K562 (cell line): Measurements from ENCODE around the gene MIX23. TPM values are rescaled to one million over a fixed set of nuclear protein-coding genes. Genes with fewer than 3 reads are reported as not detected.

Experiments
- ATAC-seq: fragments of 200-7000 bp; cut with Tn5 transposase; 3 replicates; pipeline ENCODE4 v1.9.1; 2020; ENCODE audit warnings: moderate library complexity
- BruUV-seq: library from RNA; stranded (reverse); fragments of 400-500 nt; replicated peaks from 2 replicates; lab custom pipeline; 2021; lab: Mats Ljungman, UMichigan
- CTCF ChIA-PET: fragments of 300-600 bp; formaldehyde crosslinking; extraction: SDS; loops from one replicate; lab custom pipeline; 2021; ENCODE audit warnings: low intra/inter-chr PET ratio; lab: Yijun Ruan, JAX
- POLR2A ChIA-PET: fragments of 300-600, 350-650 bp; sonication (Branson Sonifier 250); formaldehyde crosslinking; extraction: SDS; loops from one replicate; lab custom pipeline; 2021; ENCODE audit warnings: antibody characterized with exemption, inconsistent platforms; lab: Yijun Ruan, JAX
- DNase-seq, 4 experiments: peaks; one replicate each; pipeline versions ENCODE4 v3.0.0 to v3.0.0-alpha.2; 2011 to 2018; ENCODE audit warnings: low spot score in 3 of 4, mixed read lengths in 3 of 4; ENCODE audit errors: extremely low read depth in 1 of 4
- FAIRE-seq: peaks from 2 replicates; lab custom pipeline; 2011; peaks lifted over from hg19 to GRCh38; lab: Jason Lieb, UNC
- H2AFZ ChIP-seq: 2 replicates; pipeline ENCODE4 v1.6.0; 2011; ENCODE audit warnings: low read depth, low read length, control low read depth, inconsistent platforms
- H3K27ac ChIP-seq: fragments of 200-600 bp; 3 replicates; pipeline ENCODE4 v1.8.0; 2011; ENCODE audit warnings: low read depth, mild to moderate bottlenecking, control low read depth, inconsistent platforms, low read length, moderate library complexity, mixed read lengths; ENCODE audit errors: extremely low read depth
- H3K27me3 ChIP-seq, 2 experiments: fragments of 300-600 bp in 1 of 2; 2 replicates in 1 of 2; 3 replicates in 1 of 2; pipeline versions ENCODE4 v1.6.0 to v1.8.0; 2011; ENCODE audit warnings: inconsistent platforms in 2 of 2, low read length in 2 of 2, mild to moderate bottlenecking in 1 of 2, mixed read lengths in 1 of 2, moderate library complexity in 1 of 2; ENCODE audit not compliant: control insufficient read depth in 2 of 2, insufficient read depth in 2 of 2
- H3K36me3 ChIP-seq: fragments of 300-600 bp; 3 replicates; pipeline ENCODE4 v1.8.0; 2011; ENCODE audit warnings: mild to moderate bottlenecking, low read length, inconsistent platforms; ENCODE audit not compliant: control insufficient read depth, insufficient read depth
- H3K4me1 ChIP-seq, 2 experiments: fragments of 200-600 bp in 1 of 2; replicated peaks in 1 of 2; 2 replicates in 1 of 2; 3 replicates in 1 of 2; pipeline versions ENCODE4 v1.5.1 to v1.8.0; 2011; ENCODE audit warnings: inconsistent platforms in 2 of 2, low read length in 2 of 2, mild to moderate bottlenecking in 1 of 2, mixed read lengths in 1 of 2, moderate library complexity in 1 of 2; ENCODE audit not compliant: control insufficient read depth in 2 of 2, insufficient read depth in 2 of 2
- H3K4me2 ChIP-seq: 2 replicates; pipeline ENCODE4 v1.6.1; 2011; ENCODE audit warnings: low read length, control low read depth, inconsistent platforms, mixed read lengths; ENCODE audit not compliant: insufficient read depth
- H3K4me3 ChIP-seq: fragments of 200-600 bp; sonication (generic), shearing (Covaris generic); 2 replicates; pipeline ENCODE4 v1.5.1; 2016; ENCODE audit warnings: control low read depth, inconsistent platforms
- H3K79me2 ChIP-seq: fragments of 200-600 bp; 3 replicates; pipeline ENCODE4 v1.8.0; 2011; ENCODE audit warnings: low read length, inconsistent platforms; ENCODE audit not compliant: control insufficient read depth, insufficient read depth
- H3K9ac ChIP-seq, 2 experiments: 2 replicates each; pipeline versions ENCODE4 v1.6.0 to v1.6.1; 2011; ENCODE audit warnings: low read depth in 2 of 2, low read length in 2 of 2, control low read depth in 1 of 2, inconsistent platforms in 1 of 2, mild to moderate bottlenecking in 1 of 2, mixed read lengths in 1 of 2; ENCODE audit not compliant: insufficient read depth in 1 of 2
- H3K9me1 ChIP-seq: one replicate; pipeline ENCODE4 v1.6.0; 2011; ENCODE audit warnings: inconsistent platforms, mild to moderate bottlenecking, low read length, moderate library complexity; ENCODE audit not compliant: control insufficient read depth, insufficient read depth
- H3K9me3 ChIP-seq: replicated peaks from 2 replicates; pipeline ENCODE4 v1.5.1; 2011; ENCODE audit warnings: low read depth, low read length, inconsistent platforms; ENCODE audit not compliant: control insufficient read depth, insufficient read depth
- H4K20me1 ChIP-seq: replicated peaks from 2 replicates; pipeline ENCODE4 v1.6.1; 2011; ENCODE audit warnings: low read length, inconsistent platforms, mixed read lengths; ENCODE audit not compliant: control insufficient read depth, insufficient read depth
- ATF3 ChIP-seq, 2 experiments: fragments of 450-650 bp in 1 of 2; sonication (generic) in 1 of 2; formaldehyde crosslinking in 1 of 2; IDR thresholded peaks in 1 of 2; conservative IDR thresholded peaks in 1 of 2; 2 replicates each; pipeline versions ENCODE4 v1.6.1 to v1.8.1; 2016 to 2023; ENCODE audit warnings: mild to moderate bottlenecking in 2 of 2, moderate library complexity in 2 of 2, inconsistent platforms in 1 of 2, missing genetic modification reagents in 1 of 2
- CEBPZ ChIP-seq: fragments of 150-350 bp; IDR thresholded peaks from 2 replicates; pipeline ENCODE4 v1.6.1; 2014; ENCODE audit warnings: low read depth, mild to moderate bottlenecking, low read length, borderline replicate concordance
- COPS2 ChIP-seq: fragments of 450-650 bp; conservative IDR thresholded peaks from 2 replicates; pipeline ENCODE4 v1.6.1; 2016; ENCODE audit warnings: mild to moderate bottlenecking, moderate library complexity
- JUND ChIP-seq, 2 experiments: IDR thresholded peaks; 2 replicates in 1 of 2; 3 replicates in 1 of 2; pipeline ENCODE4 v1.6.1; 2011; ENCODE audit warnings: borderline replicate concordance in 2 of 2, low read depth in 2 of 2, low read length in 2 of 2, improper control_type of control experiment in 1 of 2, missing biosample characterization in 1 of 2, missing genetic modification characterization in 1 of 2, missing genetic modification reagents in 1 of 2
- PBX2 ChIP-seq, 2 experiments: IDR thresholded peaks in 1 of 2; conservative IDR thresholded peaks in 1 of 2; 2 replicates each; pipeline ENCODE4 v1.6.1; 2016; ENCODE audit warnings: low read depth in 2 of 2, mild to moderate bottlenecking in 1 of 2, missing compliant biosample characterization in 1 of 2, missing genetic modification characterization in 1 of 2, moderate library complexity in 1 of 2
- POLR3A ChIP-seq: IDR thresholded peaks from 2 replicates; pipeline ENCODE4 v1.6.1; 2011; ENCODE audit warnings: borderline replicate concordance, mild to moderate bottlenecking, moderate library complexity; ENCODE audit not compliant: insufficient read length, insufficient read depth; ENCODE audit errors: extremely low read depth
- SUPT5H ChIP-seq: fragments of 450-650 bp; IDR thresholded peaks from 2 replicates; pipeline ENCODE4 v1.6.1; 2016
- ZNF324 ChIP-seq: fragments of 250-450 bp; sonication (Bioruptor Pico); IDR thresholded peaks from 2 replicates; pipeline ENCODE4 v1.4.0; 2020; ENCODE audit warnings: mild to moderate bottlenecking
- whole genome bisulfite sequencing: fragments of 100-300 bp; shearing (Covaris generic); methylation state at CpG from one replicate; pipeline ENCODE4 v1.1.6; 2016; ENCODE audit warnings: low coverage, mixed read lengths; ENCODE audit not compliant: insufficient coverage; ENCODE audit errors: missing lambda C conversion rate; 5-methylcytosine and 5-hydroxymethylcytosine counted together
- in situ Hi-C: fragments of 300-500 bp; cut with MboI; formaldehyde crosslinking; loops from 4 replicates; pipeline ENCODE4 v1.15.0; 2018; ENCODE audit warnings: inconsistent platforms, mixed read lengths
- intact Hi-C: fragments of 100-400 bp; cut with micrococcal nuclease; formaldehyde crosslinking; loops from 2 replicates; pipeline ENCODE4 v1.14.2; 2022
- polyA plus RNA-seq, 8 experiments: library from polyadenylated mRNA; depleted of rRNA in 4 of 8; stranded (reverse) in 5 of 8; unstranded in 3 of 8; fragments of >200 nt; fragmentation: Nextera tagmentation in 2 of 8; fragmentation: Illumina TruSeq in 1 of 8; extraction: Ambion mirVana in 2 of 8; extraction: Trizol in 1 of 8; gene quantifications; 2 replicates each; pipeline versions ENCODE4 v1.2.1 to v1.2.3, GENCODE V29; 2011 to 2014; ENCODE audit warnings: inconsistent platforms in 1 of 8, missing spikeins in 1 of 8
- total RNA-seq, 7 experiments: library from RNA; depleted of rRNA in 6 of 7; stranded (reverse); fragments of >200 nt in 6 of 7; fragmentation: Illumina TruSeq in 2 of 7; extraction: Trizol in 2 of 7; gene quantifications; 2 replicates each; pipeline versions ENCODE4 v1.2.1 to v1.2.3, GENCODE V29; 2011 to 2021; ENCODE audit warnings: low replicate concordance in 1 of 7

The MIX23 gene
- total and polyA plus RNA-seq, 9 of the 15 experiments (the other 6 are each of a cell fraction or from before 2014, with no cell fraction given) = 45.5 to 185 (median 106) TPM

- intact Hi-C loops = no loop called here
- peaks cover 29% of the 10 kb centered on the region for H3K79me2 ChIP-seq
- ATAC-seq = no peak
- TF ChIP-seq ATF3 (IDR thresholded peaks at IDR 0.05) = peak; percentile 54; the same call in 1 of the 2 replicates
- no peak for TF ChIP-seq ATF3 (CRISPR knock-in tag; conservative IDR thresholded peaks at IDR 0.05)
- TF ChIP-seq COPS2 = no peak
- TF ChIP-seq CEBPZ = no peak
- TF ChIP-seq ZNF324 (CRISPR knock-in tag) = no peak
- TF ChIP-seq POLR3A = no peak
- TF ChIP-seq SUPT5H = no peak
- TF ChIP-seq PBX2 (CRISPR knock-in tag; IDR thresholded peaks at IDR 0.05; ENCODE audit: low read depth) = no peak
- TF ChIP-seq PBX2 (tag; conservative IDR thresholded peaks at IDR 0.05; ENCODE audit: low read depth) = no peak
- 0 out of 2 replicates have a peak, but pooled peaks have one; percentile 34 for TF ChIP-seq JUND (IDR thresholded peaks at IDR 0.05; ENCODE audit: borderline replicate concordance, low read depth, low read length)
- no peak for TF ChIP-seq JUND (tag; IDR thresholded peaks at IDR 0.05; ENCODE audit: borderline replicate concordance, low read depth, low read length)
Measured at GRCh38 chr3:122395582-122395981, 12.6 kb upstream of the MIX23 start.

More at GRCh38 chr3:122395582-122395981, 12.6 kb upstream of the MIX23 start:
- in situ Hi-C loops = loop anchor here (10.0 kb wide), 1 partner anchor 289 kb away; the partner anchor contains the start of gene PARP14
- FAIRE-seq (no peak), DNase-seq (no peak)
- no peak overlapping the region for H3K4me3 ChIP-seq
- no peak overlapping the region for H3K27ac ChIP-seq
- no peak overlapping the region for H2AFZ ChIP-seq
- BruUV-seq = no TSS peak
- H3K4me2 ChIP-seq = no peak overlapping the region
- H3K36me3 ChIP-seq = peaks cover 21% of the 10 kb centered on the region; the same call in 2 of the 3 replicates
- no peaks in the 10 kb centered on the region for H3K9me1 ChIP-seq
- no peaks in the 10 kb centered on the region for H3K9me3 ChIP-seq
- H4K20me1 ChIP-seq = 0 out of 2 replicates have a peak, but pooled peaks cover under 1% of the 10 kb centered on the region
- H3K4me1 ChIP-seq = peaks cover 0 to 1% of the 10 kb centered on the region in 2 experiments; a peak in 2 of 5 replicates
- 67% methylated on average over 3 of the region's 3 CpGs for WGBS
- H3K27me3 ChIP-seq = no peaks in the 10 kb centered on the region
- no peak overlapping the region for H3K9ac ChIP-seq
- ChIA-PET CTCF (no interaction called here), POLR2A (no interaction called here)
